ENCODE results near the gene STAM.

GRCh38 chr10:17712053-17712452 lies 68.1 kb downstream of the STAM start:
- TF ChIP-seq CTCF (IDR thresholded peaks at IDR 0.05 in 8 of 11, conservative IDR thresholded peaks at IDR 0.05 in 3 of 11) = no peak
- no peak for TF ChIP-seq POLR2A (IDR thresholded peaks at IDR 0.05)
- no peak for TF ChIP-seq POLR2AphosphoS5 (IDR thresholded peaks at IDR 0.05)

All from spleen (tissue), 7 donors.